ENCODE data around the gene FTH1.

FTH1 gene

DNA sequence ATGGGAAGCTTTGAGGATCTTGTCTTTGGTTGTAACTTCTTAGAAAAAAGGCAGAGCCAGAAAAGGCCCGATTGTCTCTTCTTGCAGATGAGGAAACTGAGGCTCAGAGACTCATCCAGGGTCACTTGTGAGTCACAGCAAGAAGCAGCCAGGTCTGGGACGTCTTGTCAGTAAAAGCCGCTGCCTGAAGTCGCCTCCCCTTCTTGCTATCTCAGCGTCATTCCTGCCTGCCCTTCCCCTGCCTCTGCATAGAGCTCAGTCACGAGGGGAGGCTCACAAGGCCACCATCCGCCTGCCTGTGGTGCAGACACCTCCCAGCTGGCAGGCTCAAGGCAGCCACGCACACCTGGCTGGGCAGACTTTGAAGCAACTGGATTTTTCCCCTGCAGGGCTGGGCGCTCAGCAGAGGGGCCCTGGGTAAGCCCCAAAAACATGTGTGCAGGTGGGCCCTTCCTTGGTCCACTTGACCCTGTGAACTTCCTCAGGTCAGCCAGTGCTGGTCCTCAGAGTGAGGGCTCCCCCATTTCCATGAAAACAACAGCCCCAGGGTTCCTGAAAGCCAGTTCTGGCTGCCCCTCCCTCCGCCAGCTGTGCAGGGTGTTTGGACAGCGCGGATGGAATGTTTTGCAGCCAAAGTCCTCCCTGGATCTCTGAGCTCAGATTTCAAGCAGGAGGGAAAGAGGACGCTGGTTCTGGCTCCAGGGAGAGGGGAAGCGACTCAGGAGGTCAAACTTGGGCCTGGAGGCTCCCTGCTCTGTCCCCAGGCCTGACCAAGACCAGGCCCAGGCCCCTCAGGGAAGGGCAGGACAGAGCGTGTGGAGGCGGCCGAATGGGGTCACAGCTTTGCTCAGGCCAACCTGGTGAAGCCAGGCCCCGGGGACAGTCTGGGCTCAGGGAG, 44.0 kb downstream of the FTH1 start:
- TF ChIP-seq, protein P1, sequence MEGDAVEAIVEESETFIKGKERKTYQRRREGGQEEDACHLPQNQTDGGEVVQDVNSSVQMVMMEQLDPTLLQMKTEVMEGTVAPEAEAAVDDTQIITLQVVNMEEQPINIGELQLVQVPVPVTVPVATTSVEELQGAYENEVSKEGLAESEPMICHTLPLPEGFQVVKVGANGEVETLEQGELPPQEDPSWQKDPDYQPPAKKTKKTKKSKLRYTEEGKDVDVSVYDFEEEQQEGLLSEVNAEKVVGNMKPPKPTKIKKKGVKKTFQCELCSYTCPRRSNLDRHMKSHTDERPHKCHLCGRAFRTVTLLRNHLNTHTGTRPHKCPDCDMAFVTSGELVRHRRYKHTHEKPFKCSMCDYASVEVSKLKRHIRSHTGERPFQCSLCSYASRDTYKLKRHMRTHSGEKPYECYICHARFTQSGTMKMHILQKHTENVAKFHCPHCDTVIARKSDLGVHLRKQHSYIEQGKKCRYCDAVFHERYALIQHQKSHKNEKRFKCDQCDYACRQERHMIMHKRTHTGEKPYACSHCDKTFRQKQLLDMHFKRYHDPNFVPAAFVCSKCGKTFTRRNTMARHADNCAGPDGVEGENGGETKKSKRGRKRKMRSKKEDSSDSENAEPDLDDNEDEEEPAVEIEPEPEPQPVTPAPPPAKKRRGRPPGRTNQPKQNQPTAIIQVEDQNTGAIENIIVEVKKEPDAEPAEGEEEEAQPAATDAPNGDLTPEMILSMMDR (IDR thresholded peaks at IDR 0.05; ENCODE audit: borderline replicate concordance, insufficient read depth, low read depth, low read length), result no peak
- no peak overlapping the region for H3K4me3 ChIP-seq (ENCODE audit: low read depth, low read length)

DNA sequence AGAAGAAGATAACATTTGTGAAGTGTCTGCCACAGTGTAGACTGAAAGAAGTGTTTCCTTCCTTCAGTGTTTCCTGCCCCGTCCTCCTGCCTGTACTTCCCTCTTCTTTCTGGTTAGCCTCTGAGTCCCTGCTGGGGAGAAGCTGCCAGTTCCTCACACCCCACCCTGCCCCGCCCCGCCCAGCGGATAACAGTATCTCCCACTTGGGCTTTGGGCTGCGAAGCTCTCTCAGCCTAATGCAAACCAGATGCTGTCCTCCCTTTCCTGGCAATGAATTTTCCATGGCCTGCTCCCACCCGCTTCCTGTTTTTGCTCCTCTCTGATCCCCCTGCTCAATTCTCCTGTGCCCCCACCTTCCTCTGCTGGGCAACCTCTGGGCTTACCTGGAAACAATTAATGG, 44.9 kb downstream of the FTH1 start:
- H3K4me3 ChIP-seq (ENCODE audit: low read depth, low read length), result no peak overlapping the region
- TF ChIP-seq, protein P1 (IDR thresholded peaks at IDR 0.05; ENCODE audit: borderline replicate concordance, insufficient read depth, low read depth, low read length), result no peak

DNA sequence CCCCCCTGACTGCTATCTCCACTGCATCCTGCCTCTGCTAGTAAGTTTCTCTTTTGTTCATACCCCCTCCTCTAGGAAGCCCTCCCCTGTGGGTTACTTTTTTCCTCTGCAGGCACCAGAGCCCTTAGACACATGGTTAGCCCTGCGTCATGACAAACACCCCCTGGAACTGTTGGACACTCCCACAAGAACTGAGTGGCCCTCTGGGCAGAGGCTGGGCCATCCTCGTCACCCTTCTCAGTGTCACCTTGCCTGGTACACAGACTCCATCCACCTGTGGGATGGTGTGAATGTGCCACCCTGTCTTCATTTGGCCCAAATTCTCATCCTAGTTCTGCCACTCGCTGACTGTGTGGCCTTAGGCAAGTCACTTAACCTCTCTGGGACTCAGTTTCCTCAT, 46.0 kb downstream of the FTH1 start:
- H3K4me3 ChIP-seq (ENCODE audit: low read depth, low read length), result no peak overlapping the region
- TF ChIP-seq, protein P1 (IDR thresholded peaks at IDR 0.05; ENCODE audit: borderline replicate concordance, insufficient read depth, low read depth, low read length), result no peak

DNA sequence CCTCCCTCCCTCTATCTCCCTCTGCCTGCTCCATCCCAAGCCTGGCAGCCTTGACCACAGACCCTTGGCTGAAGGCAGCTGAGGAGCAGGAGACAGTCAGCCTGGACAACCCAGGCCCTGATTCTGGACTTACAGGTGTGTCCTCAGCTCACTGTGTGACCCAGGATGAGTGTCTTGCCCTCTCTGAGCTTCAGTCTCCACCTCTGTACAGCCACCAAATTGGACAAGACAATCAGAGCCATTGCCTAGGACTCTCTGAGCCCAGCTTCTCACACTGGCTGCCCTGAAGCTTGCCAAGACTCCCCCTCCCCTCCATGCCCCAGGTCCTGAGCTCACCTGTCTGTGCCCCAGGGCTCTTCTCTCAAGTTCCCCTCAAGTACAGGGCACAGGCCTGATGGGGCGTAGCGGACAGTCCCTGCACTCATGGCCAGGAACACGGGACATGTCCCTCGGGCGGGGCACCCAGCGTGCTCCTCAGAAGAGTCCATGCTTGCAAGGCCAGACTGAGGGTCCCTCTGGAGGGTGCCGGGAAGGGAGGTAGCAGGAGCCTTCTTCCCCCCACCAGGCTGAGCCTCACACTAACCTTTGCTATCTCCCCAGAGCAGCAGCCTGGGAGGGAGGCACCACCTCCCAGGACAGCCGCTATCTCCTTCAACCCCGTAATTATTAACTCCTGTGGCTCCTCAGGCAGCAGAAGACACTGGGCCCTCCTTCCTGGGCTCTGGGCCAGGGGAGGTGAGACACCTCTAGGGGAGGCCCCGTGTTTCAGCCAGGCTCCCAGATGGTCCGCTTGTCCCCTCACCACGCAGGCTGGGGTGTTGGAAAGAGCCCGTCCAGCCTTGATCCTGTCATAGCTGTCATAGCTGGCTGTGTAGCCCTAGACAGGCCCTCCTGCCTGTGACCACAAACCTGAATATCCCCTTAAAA, 47.5 kb downstream of the FTH1 start:
- H3K4me3 ChIP-seq (ENCODE audit: low read depth, low read length), result no peak overlapping the region
- TF ChIP-seq, protein P1 (IDR thresholded peaks at IDR 0.05; ENCODE audit: borderline replicate concordance, insufficient read depth, low read depth, low read length), result no peak

DNA sequence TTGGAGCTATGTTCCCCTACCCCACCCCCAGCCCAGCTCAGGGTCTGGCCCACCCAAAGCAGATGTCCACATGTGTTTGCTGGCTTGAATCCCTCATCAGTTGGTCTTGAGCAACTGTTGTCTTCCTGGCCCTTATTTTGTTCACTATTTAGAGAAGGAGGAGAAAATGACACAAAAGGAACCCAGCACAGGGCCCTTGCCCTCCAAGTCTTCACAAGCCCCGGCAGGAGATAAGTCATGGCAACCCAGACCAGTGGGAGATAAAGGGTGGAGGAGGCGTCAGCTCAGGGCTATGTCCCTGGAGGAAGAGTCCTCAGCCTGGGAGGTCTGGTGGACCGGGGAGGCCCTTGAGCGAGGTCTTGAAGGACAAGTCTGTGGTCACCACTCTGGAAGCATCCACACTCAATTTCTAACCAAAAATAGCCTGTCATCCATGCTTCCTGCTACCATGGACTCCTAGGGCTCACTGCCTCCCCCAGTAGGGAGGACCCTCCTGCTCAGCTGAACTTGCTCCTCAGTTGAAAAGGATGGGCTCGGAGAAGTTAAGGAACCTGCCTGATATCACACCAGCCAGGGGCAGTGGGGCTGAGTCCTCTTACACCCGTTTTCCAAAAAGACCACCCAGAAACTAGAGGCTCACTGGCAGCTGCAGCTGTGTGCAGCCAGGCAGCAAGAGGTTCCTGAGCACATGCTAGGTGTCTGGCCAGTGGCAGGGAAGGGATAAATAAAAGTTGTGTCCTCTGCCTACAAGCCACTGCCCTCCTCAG, 48.3 kb downstream of the FTH1 start:
- no peak overlapping the region for H3K4me3 ChIP-seq (ENCODE audit: low read depth, low read length)
- TF ChIP-seq, protein P1 (IDR thresholded peaks at IDR 0.05; ENCODE audit: borderline replicate concordance, insufficient read depth, low read depth, low read length), result no peak

DNA sequence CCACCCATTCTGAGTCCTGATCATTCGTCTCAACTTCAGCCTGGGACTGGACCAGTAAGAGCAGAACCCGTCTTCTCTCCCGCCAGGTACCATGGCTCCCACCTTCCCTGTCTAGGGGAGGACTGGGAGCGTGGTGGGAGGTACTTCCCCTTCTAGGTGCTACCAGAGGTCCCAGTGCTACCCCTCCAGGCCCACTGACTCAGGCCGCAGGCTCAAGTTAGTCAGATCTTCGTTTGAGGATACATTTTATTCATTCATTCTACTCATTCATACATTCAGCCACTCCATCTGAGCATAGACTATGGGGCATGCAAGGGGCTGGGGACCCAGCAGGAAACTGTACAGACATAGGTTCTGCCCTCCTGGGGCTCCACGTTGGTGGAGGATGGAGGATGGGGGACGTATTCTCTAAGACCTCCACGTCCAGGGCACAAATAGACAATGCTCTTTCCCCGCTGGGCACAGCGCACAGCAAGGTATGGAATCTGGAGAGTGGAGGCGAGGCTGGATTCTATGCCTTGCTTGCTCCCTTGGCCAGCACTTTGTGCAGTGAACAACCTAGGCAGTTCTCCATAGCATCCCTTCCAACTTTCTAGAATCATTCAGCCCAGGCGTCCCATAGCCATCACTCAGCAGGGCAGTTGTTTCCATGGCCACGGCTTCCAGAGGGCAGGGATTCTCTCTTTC, 49.0 kb downstream of the FTH1 start:
- H3K4me3 ChIP-seq (ENCODE audit: low read depth, low read length), result no peak overlapping the region
- TF ChIP-seq, protein P1 (IDR thresholded peaks at IDR 0.05; ENCODE audit: borderline replicate concordance, insufficient read depth, low read depth, low read length), result no peak
